CD4-positive, CD25-positive, alpha-beta regulatory T cell (primary cell): ENCODE measurements around the gene RCSD1. TPM values are rescaled to one million over a fixed set of nuclear protein-coding genes. Genes with fewer than 3 reads are reported as not detected.
A peak's percentile ranks its signal among the peaks of the same experiment; 100 is the strongest.

Source experiments
- ATAC-seq, 2 donors: fragments of 150-1000 bp; cut with Tn5 transposase; one replicate each; pipeline ENCODE4 v1.10.0; 2021; ENCODE audit warnings: low read depth in 2 of 2, moderate number of reproducible peaks in 2 of 2, moderate library complexity in 1 of 2
- DNase-seq, 3 donors: peaks; one replicate each; pipeline versions ENCODE4 v3.0.0 to v3.0.0-alpha.2; 2012 to 2022; ENCODE audit warnings: mixed read lengths in 1 of 3
- H3K27ac ChIP-seq: one replicate; pipeline ENCODE4 v1.7.0; 2013; ENCODE audit warnings: mild to moderate bottlenecking, low read length; ENCODE audit not compliant: insufficient read depth, poor library complexity, severe bottlenecking
- H3K27me3 ChIP-seq: one replicate; pipeline ENCODE4 v1.7.0; 2013; ENCODE audit warnings: low read length; ENCODE audit not compliant: control insufficient read depth, insufficient read depth
- H3K36me3 ChIP-seq: one replicate; pipeline ENCODE4 v1.7.0; 2013; ENCODE audit warnings: mild to moderate bottlenecking, low read length, moderate library complexity; ENCODE audit not compliant: control insufficient read depth, insufficient read depth
- H3K4me1 ChIP-seq: 2 replicates; pipeline ENCODE4 v1.7.0; 2013; ENCODE audit warnings: mild to moderate bottlenecking, low read length; ENCODE audit not compliant: insufficient read depth, control insufficient read depth, poor library complexity, severe bottlenecking
- H3K4me3 ChIP-seq: one replicate; pipeline ENCODE4 v1.7.0; 2013; ENCODE audit warnings: low read depth, mild to moderate bottlenecking, low read length, moderate library complexity
- H3K9me3 ChIP-seq, 2 experiments: 1 replicate in 1 of 2; 2 replicates in 1 of 2; pipeline ENCODE4 v1.7.0; 2013; ENCODE audit warnings: low read length in 2 of 2, mild to moderate bottlenecking in 1 of 2, moderate library complexity in 1 of 2; ENCODE audit not compliant: control insufficient read depth in 2 of 2
- H3K27ac Mint-ChIP-seq, 3 donors: one replicate each; pipeline ENCODE4 v1.8.0; 2020 to 2022; ENCODE audit warnings: mild to moderate bottlenecking in 3 of 3, mixed read lengths in 3 of 3, moderate library complexity in 2 of 3
- H3K27me3 Mint-ChIP-seq: one replicate; pipeline ENCODE4 v1.8.0; 2022; ENCODE audit warnings: mild to moderate bottlenecking, mixed read lengths
- H3K36me3 Mint-ChIP-seq: one replicate; pipeline ENCODE4 v1.8.0; 2020; ENCODE audit warnings: mixed read lengths
- H3K4me1 Mint-ChIP-seq, 4 donors: one replicate each; pipeline ENCODE4 v1.8.0; 2020 to 2022; ENCODE audit warnings: mixed read lengths in 4 of 4, mild to moderate bottlenecking in 1 of 4
- H3K4me3 Mint-ChIP-seq, 4 donors: one replicate each; pipeline ENCODE4 v1.8.0; 2020 to 2022; ENCODE audit warnings: mild to moderate bottlenecking in 4 of 4, mixed read lengths in 4 of 4, moderate library complexity in 3 of 4
- H3K9me3 Mint-ChIP-seq, 7 donors: one replicate each; pipeline ENCODE4 v1.8.0; 2020 to 2022; ENCODE audit warnings: mixed read lengths in 7 of 7, mild to moderate bottlenecking in 3 of 7, moderate library complexity in 2 of 7
- polyA plus RNA-seq, 4 donors: library from polyadenylated mRNA; unstranded; fragments of 300-500 nt; fragmentation: Illumina TruSeq; gene quantifications; one replicate each; pipeline ENCODE4 v1.2.3, GENCODE V29; 2021
- total RNA-seq: library from RNA; stranded (reverse); gene quantifications from one replicate; pipeline ENCODE4 v1.2.3, GENCODE V29; 2022

RCSD1 gene
- total and polyA plus RNA-seq, 5 donors from 2014 or later: 174 to 251 (median 226) TPM

DNA sequence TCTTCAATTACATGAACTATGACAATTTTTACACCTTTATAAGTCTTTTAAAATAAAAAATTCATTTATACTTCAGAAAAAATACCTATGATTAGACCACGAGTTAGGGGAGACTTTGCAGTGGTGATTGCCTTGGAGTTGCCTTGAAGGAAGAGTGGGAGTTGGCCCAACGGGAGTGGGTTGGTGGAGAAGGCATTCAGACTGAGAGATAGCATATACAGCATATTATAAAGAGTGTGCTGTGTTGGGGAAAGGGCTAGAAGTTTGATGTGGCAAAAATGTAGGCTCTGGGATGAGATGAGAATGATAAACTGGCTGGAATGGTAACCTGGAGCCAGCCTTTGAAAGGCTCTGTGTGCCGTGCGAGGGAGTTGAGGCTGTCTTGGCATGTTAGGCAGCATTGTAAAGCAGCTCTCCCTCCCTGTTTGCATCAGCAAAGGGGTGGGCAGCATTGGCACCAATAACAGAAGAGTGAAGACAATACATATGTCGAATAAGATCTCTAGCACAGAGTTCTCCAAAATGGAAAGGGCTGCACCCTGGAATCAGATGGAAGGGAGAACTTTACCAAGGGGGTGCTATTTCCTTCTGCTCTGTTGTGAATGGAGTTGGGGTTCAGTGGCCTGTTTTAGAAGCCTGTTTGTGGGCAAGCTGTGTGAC lies 116.1 kb downstream of the RCSD1 start:
- Mint-ChIP-seq H3K9me3 (peaks cover 0 to 2% (median 0%) of the 10 kb centered on the region in 7 donors), H3K27ac (no peak overlapping the region)
- no peak for DNase-seq

DNA sequence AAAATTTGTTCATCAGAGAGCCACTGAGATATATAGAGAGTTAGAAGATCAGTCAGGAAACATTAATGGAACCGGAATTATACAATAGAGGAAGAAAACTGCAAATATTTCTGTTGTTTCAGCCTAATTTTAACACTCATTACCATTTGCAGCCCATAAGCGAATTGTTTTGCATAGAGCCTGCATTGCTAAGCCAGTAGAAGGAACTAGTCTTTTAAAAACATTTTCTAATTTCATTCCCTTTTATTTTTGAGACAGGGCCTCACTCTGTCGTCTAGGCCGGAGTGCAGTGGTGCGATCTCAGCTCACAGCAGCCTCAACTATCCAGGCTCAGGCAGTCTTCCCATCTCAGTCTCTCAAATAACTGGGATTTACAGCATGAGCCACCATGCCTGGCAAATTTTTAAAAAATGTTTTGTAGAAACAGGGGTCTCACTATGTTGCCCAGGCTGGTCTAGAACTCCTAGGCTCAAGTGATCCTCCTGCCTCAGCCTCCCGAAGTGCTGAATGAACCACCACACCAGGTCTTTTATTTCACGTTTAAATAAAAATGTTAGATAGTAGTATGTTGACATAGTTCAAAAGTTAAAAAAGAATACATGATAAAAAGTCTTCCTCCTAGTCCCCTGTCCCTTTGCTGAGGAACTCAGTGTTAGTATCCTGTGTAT lies 117.1 kb downstream of the RCSD1 start:
- no peak for ATAC-seq
- Histone ChIP-seq H3K4me1 (no peaks in the 10 kb centered on the region), H3K27ac (no peak overlapping the region), H3K4me3 (no peak overlapping the region), H3K27me3 (no peaks in the 10 kb centered on the region), H3K9me3 (no peaks in the 10 kb centered on the region), H3K36me3 (no peaks in the 10 kb centered on the region)
- H3K9me3 Mint-ChIP-seq: peaks cover 0 to 2% (median 0%) of the 10 kb centered on the region in 7 donors
- peaks cover 17% of the 10 kb centered on the region for H3K27me3 Mint-ChIP-seq
- peaks cover 0 to 9% (median 4%) of the 10 kb centered on the region in 4 donors for H3K4me1 Mint-ChIP-seq
- no peaks in the 10 kb centered on the region for H3K36me3 Mint-ChIP-seq
- H3K4me3 Mint-ChIP-seq: peak overlapping the region in 1 of 4 donors; percentile 21
- H3K27ac Mint-ChIP-seq: no peak overlapping the region
- no peak for DNase-seq

More for the DNA sequence above, 116.1 kb downstream of the RCSD1 start:
- H3K4me3 Mint-ChIP-seq: peak overlapping the region in 1 of 4 donors; percentile 21
- no peaks in the 10 kb centered on the region for H3K36me3 Mint-ChIP-seq
- Histone ChIP-seq H3K4me3 (no peak overlapping the region), H3K9me3 (no peaks in the 10 kb centered on the region), H3K27ac (no peak overlapping the region), H3K36me3 (no peaks in the 10 kb centered on the region), H3K27me3 (no peaks in the 10 kb centered on the region), H3K4me1 (no peaks in the 10 kb centered on the region)
- ATAC-seq: no peak
- peaks cover 0 to 9% (median 2%) of the 10 kb centered on the region in 4 donors for H3K4me1 Mint-ChIP-seq
- peaks cover 17% of the 10 kb centered on the region for H3K27me3 Mint-ChIP-seq

DNA sequence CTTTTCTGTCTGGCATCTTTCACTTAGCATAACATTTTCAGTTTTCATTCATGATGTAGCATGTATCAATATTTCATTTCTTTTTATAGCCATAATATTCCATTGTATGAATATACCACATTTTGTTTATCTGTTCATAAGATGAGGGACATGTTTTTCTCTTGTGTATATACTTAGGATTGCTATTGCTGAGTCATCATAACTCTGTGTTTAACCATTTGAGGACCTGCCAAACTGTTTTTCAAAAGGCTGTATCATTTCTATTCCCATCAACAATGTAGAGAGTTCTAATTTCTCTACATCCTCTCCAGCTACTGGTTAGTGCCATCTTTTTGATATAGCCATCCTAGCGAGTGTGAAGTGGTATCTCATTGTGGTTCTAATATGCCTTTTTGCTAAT lies 118.0 kb downstream of the RCSD1 start:
- Histone ChIP-seq H3K9me3 (no peaks in the 10 kb centered on the region), H3K4me3 (no peak overlapping the region), H3K27me3 (no peaks in the 10 kb centered on the region), H3K27ac (no peak overlapping the region), H3K4me1 (no peaks in the 10 kb centered on the region), H3K36me3 (no peaks in the 10 kb centered on the region)
- peaks cover 12% of the 10 kb centered on the region for H3K27me3 Mint-ChIP-seq
- peaks cover 0 to 1% (median 0%) of the 10 kb centered on the region in 7 donors for H3K9me3 Mint-ChIP-seq
- DNase-seq (no peak), ATAC-seq (no peak)
- no peak overlapping the region for H3K4me3 Mint-ChIP-seq
- no peaks in the 10 kb centered on the region for H3K36me3 Mint-ChIP-seq
- H3K27ac Mint-ChIP-seq: no peak overlapping the region
- H3K4me1 Mint-ChIP-seq: peaks cover 0 to 9% (median 5%) of the 10 kb centered on the region in 4 donors

DNA sequence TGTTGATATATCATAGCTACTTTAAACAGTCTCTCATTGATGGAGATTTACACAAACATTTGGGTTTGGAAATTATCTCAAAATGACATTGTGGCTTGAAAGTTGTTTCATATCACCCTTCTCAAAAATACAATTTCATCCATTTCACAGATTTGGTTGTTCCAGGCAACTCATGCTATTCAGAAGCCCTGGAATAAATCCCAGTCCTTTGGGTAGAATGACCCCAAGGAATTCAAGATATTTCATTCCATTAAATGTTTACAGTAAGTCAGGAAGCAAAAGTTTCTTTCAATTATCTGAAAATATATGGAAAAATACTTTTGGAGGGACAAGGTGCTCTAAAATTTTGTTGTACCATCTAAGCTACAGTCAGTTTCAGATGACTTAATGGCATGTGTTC lies 118.9 kb downstream of the RCSD1 start:
- no peaks in the 10 kb centered on the region for H3K36me3 Mint-ChIP-seq
- no peaks in the 10 kb centered on the region for H3K36me3 ChIP-seq
- H3K4me1 ChIP-seq: no peaks in the 10 kb centered on the region
- H3K9me3 Mint-ChIP-seq: no peaks in the 10 kb centered on the region
- H3K4me3 Mint-ChIP-seq: no peak overlapping the region
- H3K4me3 ChIP-seq: no peak overlapping the region
- no peak for ATAC-seq
- H3K27ac Mint-ChIP-seq: no peak overlapping the region
- no peak overlapping the region for H3K27ac ChIP-seq
- no peaks in the 10 kb centered on the region for H3K27me3 ChIP-seq
- H3K4me1 Mint-ChIP-seq: peaks cover 0 to 9% (median 5%) of the 10 kb centered on the region in 4 donors
- no peak for DNase-seq
- peaks cover 12% of the 10 kb centered on the region for H3K27me3 Mint-ChIP-seq
- H3K9me3 ChIP-seq: no peaks in the 10 kb centered on the region

DNA sequence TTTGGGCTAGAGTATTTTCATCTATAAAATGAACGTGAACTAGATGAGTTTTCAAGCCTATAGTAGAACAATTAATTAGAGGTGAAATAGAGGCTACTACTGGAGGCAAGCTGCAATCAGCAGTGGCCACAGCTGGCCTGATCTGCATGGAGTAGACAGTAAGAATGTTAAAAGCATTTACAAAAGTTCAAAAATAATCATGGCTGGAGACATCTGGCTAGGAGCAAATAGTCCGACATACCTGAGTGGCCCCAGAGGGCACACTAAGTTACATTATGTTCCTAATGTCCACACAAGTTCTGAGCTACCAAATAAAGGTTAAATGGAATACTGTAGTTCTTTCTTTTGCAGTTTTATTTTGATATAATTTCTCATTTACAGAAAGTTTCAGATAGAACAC lies 119.7 kb downstream of the RCSD1 start:
- Mint-ChIP-seq H3K27ac (no peak overlapping the region), H3K4me3 (no peak overlapping the region), H3K4me1 (peaks cover 0 to 9% (median 5%) of the 10 kb centered on the region in 4 donors), H3K27me3 (peaks cover 12% of the 10 kb centered on the region), H3K9me3 (no peaks in the 10 kb centered on the region), H3K36me3 (no peaks in the 10 kb centered on the region)
- Histone ChIP-seq H3K27me3 (no peaks in the 10 kb centered on the region), H3K9me3 (no peaks in the 10 kb centered on the region), H3K4me3 (no peak overlapping the region), H3K4me1 (no peaks in the 10 kb centered on the region), H3K36me3 (no peaks in the 10 kb centered on the region), H3K27ac (no peak overlapping the region)
- ATAC-seq (no peak), DNase-seq (no peak)

DNA sequence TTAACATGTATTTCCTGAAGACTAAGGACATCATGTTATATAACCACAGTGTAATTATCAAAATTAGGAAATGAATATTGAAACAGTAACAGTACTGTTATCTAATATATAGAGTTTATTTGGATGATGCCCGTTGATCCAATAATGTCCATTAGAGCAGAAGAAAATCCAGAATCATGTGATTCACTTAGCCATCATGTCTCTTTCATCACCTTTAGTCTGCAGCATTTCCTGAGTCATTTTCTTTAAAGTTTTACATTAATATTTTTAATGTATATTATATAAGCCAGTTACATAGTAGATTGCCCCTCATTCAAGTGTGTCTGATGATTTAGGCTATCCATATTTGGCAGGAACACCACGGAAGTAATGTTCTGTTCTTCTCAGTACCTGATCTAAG lies 120.6 kb downstream of the RCSD1 start:
- no peak overlapping the region for H3K4me3 Mint-ChIP-seq
- H3K36me3 Mint-ChIP-seq: no peaks in the 10 kb centered on the region
- Histone ChIP-seq H3K27ac (no peak overlapping the region), H3K9me3 (no peaks in the 10 kb centered on the region), H3K36me3 (no peaks in the 10 kb centered on the region), H3K4me3 (no peak overlapping the region), H3K4me1 (no peaks in the 10 kb centered on the region), H3K27me3 (no peaks in the 10 kb centered on the region)
- peaks cover 13% of the 10 kb centered on the region for H3K27me3 Mint-ChIP-seq
- ATAC-seq (no peak), DNase-seq (no peak)
- H3K9me3 Mint-ChIP-seq: no peaks in the 10 kb centered on the region
- H3K4me1 Mint-ChIP-seq: peaks cover 0 to 9% (median 5%) of the 10 kb centered on the region in 4 donors
- no peak overlapping the region for H3K27ac Mint-ChIP-seq

DNA sequence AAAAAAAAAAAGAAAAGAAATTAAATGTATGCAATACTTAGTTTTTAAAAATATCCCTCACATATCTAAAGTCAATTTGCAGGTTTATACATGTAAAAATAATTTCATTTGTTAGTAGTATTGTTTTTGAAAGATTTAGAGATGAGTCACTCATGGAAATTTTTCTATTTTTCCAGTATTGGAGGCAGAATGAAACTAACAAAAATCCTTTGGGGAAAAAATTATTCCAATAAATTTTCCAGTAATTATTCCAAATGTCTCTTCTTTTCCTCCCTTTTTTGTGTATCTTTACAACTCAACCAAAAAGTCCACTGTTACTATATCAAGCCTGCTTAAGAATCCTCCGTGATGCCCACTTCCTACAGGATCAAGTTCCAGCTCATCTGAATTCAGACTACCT lies 121.6 kb downstream of the RCSD1 start:
- Mint-ChIP-seq H3K27me3 (peaks cover 12% of the 10 kb centered on the region), H3K4me1 (peaks cover 0 to 9% (median 2%) of the 10 kb centered on the region in 4 donors), H3K9me3 (peaks cover 0 to 2% (median 0%) of the 10 kb centered on the region in 7 donors), H3K27ac (no peak overlapping the region), H3K4me3 (no peak overlapping the region), H3K36me3 (no peaks in the 10 kb centered on the region)
- Histone ChIP-seq H3K27ac (no peak overlapping the region), H3K9me3 (no peaks in the 10 kb centered on the region), H3K4me1 (no peaks in the 10 kb centered on the region), H3K27me3 (no peaks in the 10 kb centered on the region), H3K4me3 (no peak overlapping the region), H3K36me3 (no peaks in the 10 kb centered on the region)
- ATAC-seq (no peak), DNase-seq (no peak)
